GM19372 (cell line): ENCODE measurements around the gene TMEM115.
"Not testable (repeated sequence)": the region's sequence is repeated elsewhere in the genome, so short reads cannot be mapped to it uniquely, and the experiment has no call there.

Experiments
- ATAC-seq: cut with Tn5 transposase; IDR thresholded peaks from one replicate; pipeline ENCODE4 v1.9.1; 2021; ENCODE audit warnings: mild to moderate bottlenecking, low read depth, moderate library complexity; ENCODE audit not compliant: unreplicated experiment

Gene TMEM115

DNA sequence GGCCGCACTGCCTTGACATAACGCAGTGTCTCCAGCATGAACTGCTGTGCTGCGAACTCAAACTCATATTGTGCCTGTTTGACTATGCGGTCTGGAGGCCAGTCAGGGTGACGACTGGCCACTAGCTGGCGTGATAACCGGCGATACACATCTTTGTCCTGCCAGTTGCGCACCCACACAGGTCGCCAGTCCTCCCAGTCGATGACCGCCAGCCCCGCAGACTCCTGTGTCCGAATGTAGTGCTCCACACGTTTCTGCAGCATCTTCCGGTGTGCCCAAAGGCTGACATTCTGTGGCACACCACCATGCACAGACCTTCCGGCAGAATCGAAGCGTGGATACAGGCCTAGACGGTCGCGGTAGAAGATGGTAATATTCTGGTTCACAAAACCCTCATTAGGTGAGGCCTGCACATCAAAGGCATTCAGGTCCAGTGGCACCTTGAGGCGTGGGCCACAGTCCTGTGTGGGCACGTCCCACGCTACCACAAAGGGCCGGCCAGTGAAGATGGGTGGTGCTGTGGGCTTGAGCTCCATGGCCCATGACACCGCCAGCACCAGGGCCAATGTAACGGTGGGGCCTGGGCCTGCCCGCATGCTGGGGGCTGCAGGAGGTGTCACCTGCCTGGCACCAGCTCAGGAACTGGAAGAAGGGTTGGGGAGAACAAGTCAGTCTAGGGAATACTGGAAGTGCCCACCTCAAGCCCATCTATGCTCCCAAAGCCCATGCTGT is 39.3 kb downstream of the TMEM115 start:
- no peak for ATAC-seq

- no peak for ATAC-seq
Observed at GRCh38 chr3:50319181-50319893, 40.0 kb downstream of the TMEM115 start.

- ATAC-seq, result no peak
Observed at GRCh38 chr3:50318615-50319014, 40.7 kb downstream of the TMEM115 start.

DNA sequence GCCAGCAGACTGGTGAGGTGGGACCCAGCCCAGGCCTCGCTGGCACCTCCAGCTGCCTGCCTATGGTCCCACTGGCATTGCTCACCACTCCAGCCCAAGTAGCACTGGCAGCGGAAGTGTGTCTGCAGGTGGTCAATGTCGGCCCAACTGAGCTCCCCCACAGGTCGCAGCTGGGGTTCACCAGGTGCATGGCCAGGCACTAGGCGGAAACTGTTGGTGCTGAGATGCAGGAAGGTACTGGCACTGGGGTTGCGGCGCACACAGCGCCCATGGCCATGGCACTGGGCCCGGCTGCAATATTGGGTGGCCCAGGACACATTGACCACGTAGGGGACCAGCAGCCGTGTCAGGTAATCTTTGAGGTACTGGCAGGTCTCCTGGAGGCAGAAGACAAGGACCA is 41.2 kb downstream of the TMEM115 start:
- no peak for ATAC-seq

DNA sequence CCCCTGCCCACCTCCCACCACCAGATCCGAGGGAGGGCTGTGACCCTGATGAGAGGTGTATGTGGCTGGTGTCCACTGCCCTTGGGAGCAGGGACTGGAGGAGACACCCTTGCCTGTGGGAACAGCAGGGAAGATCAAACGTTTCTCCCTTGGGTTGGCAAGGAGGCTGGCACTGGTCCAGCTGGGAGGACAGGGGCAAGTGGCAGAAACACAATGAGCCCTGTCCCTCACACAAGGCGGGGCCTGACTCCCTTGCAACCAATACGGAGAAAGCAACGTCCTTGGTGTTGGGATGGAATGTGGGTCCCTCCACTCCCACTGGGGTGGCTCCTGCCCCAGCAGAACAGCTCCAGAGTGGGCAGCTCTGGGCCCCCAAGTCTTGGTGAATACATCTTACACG is 42.0 kb downstream of the TMEM115 start:
- no peak for ATAC-seq

DNA sequence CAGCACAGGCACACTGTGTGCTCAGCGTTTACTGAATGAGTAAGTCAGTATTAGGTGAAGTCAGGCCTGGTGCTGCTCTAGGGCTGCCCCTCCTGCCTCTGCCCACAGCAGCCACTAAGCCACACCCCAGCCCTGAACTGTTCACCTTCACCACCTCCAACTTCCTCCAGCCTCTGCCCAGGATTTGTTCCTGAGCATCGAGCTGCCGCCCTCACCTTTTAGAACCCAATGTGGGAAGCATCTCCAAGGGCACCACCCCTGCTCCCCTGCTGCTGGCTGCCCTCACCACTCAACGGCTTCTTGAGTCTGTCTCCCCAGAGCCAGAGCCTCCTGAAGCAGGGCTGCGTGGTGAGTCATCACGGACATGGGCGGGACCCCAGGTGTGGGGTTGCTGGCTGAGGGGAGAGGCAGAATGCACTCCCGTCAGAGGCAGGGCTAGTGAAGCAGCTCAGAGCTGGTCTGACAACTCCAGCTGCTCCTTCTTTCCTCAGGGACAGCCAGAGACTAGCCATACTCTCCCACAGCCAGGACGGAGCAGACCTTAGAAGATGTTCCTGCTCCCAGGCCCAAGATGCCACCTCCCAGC is 42.6 kb downstream of the TMEM115 start:
- ATAC-seq, result no peak

GRCh38 chr3:50314816-50315215 is 44.5 kb downstream of the TMEM115 start:
- ATAC-seq, result no peak

- no peak for ATAC-seq
Observed at GRCh38 chr3:50314342-50314741, 45.0 kb downstream of the TMEM115 start.

GRCh38 chr3:50312041-50312440 is 47.3 kb downstream of the TMEM115 start:
- ATAC-seq, result not testable (repeated sequence)
